Right atrium auricular region (tissue), 2 donors: ENCODE measurements around the gene DNAL1. TPM values are rescaled to one million over a fixed set of nuclear protein-coding genes. Genes with fewer than 3 reads are reported as not detected.
A peak's percentile ranks its signal among the peaks of the same experiment; 100 is the strongest.

ENCODE experiments used
- DNase-seq: peaks from one replicate; pipeline ENCODE4 v3.0.0-alpha.2; 2019; ENCODE audit warnings: low spot score
- H3K27ac ChIP-seq, 2 donors: fragments of 200-600 bp; sonication (generic); 1 replicate in 1 of 2; 2 replicates in 1 of 2; pipeline ENCODE4 v1.5.1; 2016 to 2019
- H3K27me3 ChIP-seq, 2 donors: fragments of 200-600 bp; sonication (generic); one replicate each; pipeline versions ENCODE4 v1.5.1 to v1.6.0; 2017 to 2019
- H3K36me3 ChIP-seq: fragments of 200-600 bp; sonication (generic); one replicate; pipeline ENCODE4 v1.5.1; 2016
- H3K4me1 ChIP-seq, 2 donors: fragments of 200-600 bp; sonication (generic); one replicate each; pipeline versions ENCODE4 v1.5.1 to v1.6.0; 2017 to 2019
- H3K4me3 ChIP-seq, 2 donors: fragments of 200-600 bp; sonication (generic); 1 replicate in 1 of 2; 2 replicates in 1 of 2; pipeline ENCODE4 v1.5.1; 2017 to 2019; ENCODE audit warnings: mild to moderate bottlenecking in 1 of 2, moderate library complexity in 1 of 2
- H3K9me3 ChIP-seq, 2 donors: fragments of 200-600 bp; sonication (generic); one replicate each; pipeline ENCODE4 v1.5.1; 2019
- total RNA-seq, 2 donors: library from RNA; depleted of rRNA; stranded (reverse); fragments of >200 nt; gene quantifications; one replicate each; pipeline ENCODE4 v1.1.0, GENCODE V29; 2016
- TF ChIP-seq, protein P1 (sequence below), 2 donors: fragments of 200-600 bp; sonication (generic); IDR thresholded peaks; one replicate each; pipeline ENCODE4 v1.5.1; 2019; ENCODE audit warnings: antibody characterized with exemption in 2 of 2

The DNAL1 gene
- total RNA-seq, 2 donors from 2014 or later = 5.7 to 7.8 TPM

DNA sequence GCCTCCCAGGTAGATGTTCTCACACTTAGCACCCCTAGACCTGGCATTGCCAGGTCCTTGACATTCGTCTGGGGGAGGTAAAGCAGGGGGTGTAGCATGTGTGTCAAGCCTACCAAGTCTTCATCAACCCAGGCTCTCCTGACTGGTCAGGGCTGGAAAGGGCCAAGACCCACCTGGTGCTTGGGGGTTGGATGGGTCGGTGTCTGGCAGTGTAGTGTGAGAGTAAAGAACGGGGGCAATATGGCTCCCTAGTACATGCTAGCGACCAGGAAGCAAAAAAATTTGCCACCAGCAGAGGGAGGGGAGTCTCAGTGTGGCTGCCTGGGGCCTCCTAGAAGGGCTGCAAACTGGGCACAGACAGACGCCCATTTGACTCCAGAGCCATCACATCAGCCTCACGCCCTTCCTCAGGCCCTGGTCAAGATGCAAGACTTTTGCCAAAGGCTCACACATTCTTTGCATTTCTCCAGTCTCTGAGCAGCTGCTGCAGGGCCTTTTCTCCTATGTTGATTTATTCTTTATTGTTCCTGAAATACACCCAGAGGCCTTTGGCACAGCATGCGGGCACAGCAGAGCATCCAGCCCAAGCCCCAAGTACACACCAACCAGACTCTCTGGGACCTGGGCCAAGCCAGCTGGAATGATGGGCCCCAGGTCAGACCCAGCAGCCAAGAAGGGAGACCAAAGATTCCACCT, 107.7 kb downstream of the DNAL1 start:
- no peak for DNase-seq
- no peak overlapping the region for H3K4me3 ChIP-seq
- H3K9me3 ChIP-seq = no peaks in the 10 kb centered on the region
- H3K36me3 ChIP-seq = no peaks in the 10 kb centered on the region
- H3K27ac ChIP-seq = peak overlapping the region; percentile 89 to 99
- TF ChIP-seq, protein P1, sequence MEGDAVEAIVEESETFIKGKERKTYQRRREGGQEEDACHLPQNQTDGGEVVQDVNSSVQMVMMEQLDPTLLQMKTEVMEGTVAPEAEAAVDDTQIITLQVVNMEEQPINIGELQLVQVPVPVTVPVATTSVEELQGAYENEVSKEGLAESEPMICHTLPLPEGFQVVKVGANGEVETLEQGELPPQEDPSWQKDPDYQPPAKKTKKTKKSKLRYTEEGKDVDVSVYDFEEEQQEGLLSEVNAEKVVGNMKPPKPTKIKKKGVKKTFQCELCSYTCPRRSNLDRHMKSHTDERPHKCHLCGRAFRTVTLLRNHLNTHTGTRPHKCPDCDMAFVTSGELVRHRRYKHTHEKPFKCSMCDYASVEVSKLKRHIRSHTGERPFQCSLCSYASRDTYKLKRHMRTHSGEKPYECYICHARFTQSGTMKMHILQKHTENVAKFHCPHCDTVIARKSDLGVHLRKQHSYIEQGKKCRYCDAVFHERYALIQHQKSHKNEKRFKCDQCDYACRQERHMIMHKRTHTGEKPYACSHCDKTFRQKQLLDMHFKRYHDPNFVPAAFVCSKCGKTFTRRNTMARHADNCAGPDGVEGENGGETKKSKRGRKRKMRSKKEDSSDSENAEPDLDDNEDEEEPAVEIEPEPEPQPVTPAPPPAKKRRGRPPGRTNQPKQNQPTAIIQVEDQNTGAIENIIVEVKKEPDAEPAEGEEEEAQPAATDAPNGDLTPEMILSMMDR (IDR thresholded peaks at IDR 0.05) = peak in 1 of 2 donors; percentile 34
- H3K27me3 ChIP-seq = no peaks in the 10 kb centered on the region
- H3K4me1 ChIP-seq = peaks cover 0 to 99% of the 10 kb centered on the region in 2 donors

Other genes with a start within 250 kb of the DNAL1 start
- 10 to 100 TPM; 24.6 to 31.9 TPM for gene NUMB, start 186.4 kb upstream of the DNAL1 start, total RNA-seq
- gene RIOX1, start 154.1 kb upstream of the DNAL1 start, total RNA-seq = 10 to 100 TPM; 14.0 to 15.6 TPM
- gene ACOT1, start 107.8 kb upstream of the DNAL1 start, total RNA-seq = 10 to 100 TPM; 13.6 to 19.8 TPM
- gene HEATR4, start 86.0 kb upstream of the DNAL1 start, total RNA-seq = under 1 TPM in 1 of 2 donors, not detected in 1; 0.24 TPM
- gene ACOT2, start 75.8 kb upstream of the DNAL1 start, total RNA-seq = 100 to 1,000 TPM; 119 to 154 TPM
- under 1 TPM; 0.52 to 0.63 TPM for gene ACOT4, start 53.1 kb upstream of the DNAL1 start, total RNA-seq
- gene ACOT6, start 32.5 kb upstream of the DNAL1 start, total RNA-seq = not detected
- gene PNMA1, start 69.4 kb downstream of the DNAL1 start, total RNA-seq = 10 to 100 TPM; 17.1 to 18.3 TPM
- 10 to 100 TPM; 15.9 to 25.0 TPM for gene PTGR2, start 206.8 kb downstream of the DNAL1 start, total RNA-seq
- 10 to 100 TPM; 16.2 to 23.4 TPM for gene ZNF410, start 241.9 kb downstream of the DNAL1 start, total RNA-seq